ENCODE measurements around the gene DLD.
"Not testable (repeated sequence)": the region's sequence is repeated elsewhere in the genome, so short reads cannot be mapped to it uniquely, and the experiment has no call there.

Gene DLD

DNA sequence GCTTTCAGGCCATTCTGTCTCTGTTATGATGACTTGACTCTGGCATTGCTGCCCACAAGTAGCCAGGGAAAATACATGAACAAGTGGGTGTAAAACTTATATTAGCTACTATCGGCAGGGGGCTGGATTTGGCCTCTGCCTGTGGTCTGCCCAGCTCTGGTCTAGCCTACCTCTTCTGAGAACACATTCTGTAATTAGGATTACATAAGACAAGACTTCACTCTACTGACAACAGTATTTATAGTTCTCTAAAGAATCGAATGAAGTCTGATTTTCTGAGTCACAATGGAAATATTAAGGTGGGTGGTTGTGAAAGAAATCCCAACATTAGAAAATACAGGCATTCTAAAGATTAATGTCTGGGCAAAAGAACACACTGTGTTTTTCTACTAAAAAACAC is 55.5 kb downstream of the DLD start:
- peak; percentile 70 for DNase-seq

- no peak for DNase-seq
Measured at GRCh38 chr7:107946881-107947280, 55.9 kb downstream of the DLD start.

DNA sequence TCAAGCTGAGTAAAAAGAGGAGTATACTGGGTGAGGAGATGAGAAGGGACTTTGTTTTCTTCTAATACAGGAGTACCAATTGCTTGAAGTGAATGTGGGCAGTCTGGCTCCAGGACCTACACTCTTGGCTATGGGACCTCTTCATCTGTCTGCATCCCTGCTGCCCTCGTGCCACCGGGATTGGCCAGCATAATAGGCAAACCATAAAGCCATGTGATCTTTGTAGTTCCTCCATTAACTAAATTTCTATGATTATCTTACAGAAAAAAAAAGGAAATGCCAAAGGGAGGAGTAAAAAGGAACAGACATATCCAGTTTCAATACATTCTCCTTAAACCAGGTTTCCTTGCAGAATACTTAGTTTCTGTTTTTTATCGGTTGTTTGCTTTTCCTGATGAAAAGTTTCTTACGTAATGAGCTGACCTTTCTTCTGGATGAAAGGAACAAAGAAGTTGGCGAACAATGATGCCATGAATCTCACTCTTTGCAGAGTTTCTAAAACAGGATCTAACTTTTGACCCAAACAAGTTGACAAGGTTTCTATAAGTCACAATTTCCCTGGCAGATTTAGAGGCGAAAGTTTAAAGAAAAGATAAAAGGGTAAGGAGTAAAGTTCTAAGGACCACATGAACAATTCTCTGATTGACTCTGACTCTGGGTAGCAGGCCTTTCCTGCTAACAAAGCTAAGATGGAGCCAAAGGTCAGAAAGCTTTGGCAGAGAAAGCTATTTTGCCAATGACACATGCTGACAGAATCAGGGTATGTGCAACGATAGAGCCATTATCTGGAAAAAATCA is 57.9 kb downstream of the DLD start:
- DNase-seq: peak; percentile 84

GRCh38 chr7:107949443-107949935 is 58.5 kb downstream of the DLD start:
- DNase-seq: no peak

DNA sequence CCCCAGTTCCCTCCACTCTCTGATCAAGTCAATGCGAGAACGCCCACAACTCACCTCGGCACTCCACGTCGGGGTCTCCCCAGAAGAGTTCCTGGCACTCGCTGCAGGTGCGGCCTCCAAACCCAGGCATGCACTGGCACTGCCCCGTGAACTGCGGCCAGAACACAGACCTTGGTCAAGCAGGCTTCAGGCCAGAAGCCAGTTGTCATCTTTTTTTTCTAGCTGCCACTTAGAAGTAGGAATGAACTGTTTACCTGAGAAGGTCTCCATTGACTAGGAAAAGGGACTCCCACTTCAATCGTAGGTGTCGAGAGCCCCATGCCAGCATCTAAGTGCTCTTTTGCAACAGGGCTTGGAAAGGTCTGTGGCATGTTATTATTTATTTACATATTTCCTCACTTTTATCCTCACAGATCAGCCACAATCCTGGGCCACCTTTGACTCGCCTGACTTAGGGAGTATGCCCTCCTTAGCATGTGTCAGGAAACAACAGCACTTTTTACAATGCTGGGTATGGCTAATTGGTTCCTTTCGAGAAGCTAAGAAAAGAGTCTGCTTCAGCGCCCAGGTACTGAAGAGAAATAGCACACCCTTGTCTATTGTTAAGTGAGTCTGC is 60.3 kb downstream of the DLD start:
- no peak for DNase-seq

DNA sequence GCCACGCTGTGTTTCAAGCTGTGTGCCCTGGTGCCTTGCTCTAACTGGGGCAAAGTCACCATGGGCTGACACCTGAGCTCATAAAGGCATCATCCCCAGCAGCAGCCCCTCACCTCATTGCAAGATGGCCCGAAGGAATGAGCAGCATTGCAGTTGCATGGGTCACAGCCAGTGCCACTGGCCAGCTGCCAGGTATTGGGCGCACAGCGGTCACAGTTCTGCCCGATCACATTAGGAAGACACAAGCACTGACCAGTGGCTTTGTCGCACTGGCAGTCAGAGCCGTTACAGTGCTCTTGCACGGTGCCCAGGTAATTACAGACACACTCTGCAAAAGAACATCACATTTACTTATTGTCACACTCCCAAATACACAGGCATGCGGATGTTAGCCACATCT is 60.9 kb downstream of the DLD start:
- DNase-seq: no peak

- DNase-seq: no peak
Measured at GRCh38 chr7:107953265-107953923, 62.4 kb downstream of the DLD start.

- DNase-seq: peak; percentile 30
Measured at GRCh38 chr7:107953924-107954303, 62.9 kb downstream of the DLD start.

DNA sequence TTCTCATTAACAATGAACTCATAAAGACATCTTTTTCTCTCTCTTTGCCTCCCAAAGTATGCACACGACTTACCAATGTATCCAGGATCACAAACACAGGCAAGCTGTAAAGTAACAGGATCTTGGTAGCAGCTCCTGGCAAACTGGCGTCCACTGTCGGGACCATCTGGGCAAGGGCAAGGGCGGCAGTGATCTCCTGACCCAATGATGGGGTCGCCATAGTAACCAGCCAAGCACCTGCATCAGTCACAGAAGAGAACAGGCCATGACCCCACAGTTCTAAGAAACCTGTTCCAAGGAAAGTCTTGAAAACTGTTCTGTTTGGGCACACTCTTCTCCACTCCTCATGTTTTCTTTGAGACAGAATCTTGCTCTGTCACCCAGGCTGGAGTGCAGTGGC is 64.4 kb downstream of the DLD start:
- DNase-seq: no peak

DNA sequence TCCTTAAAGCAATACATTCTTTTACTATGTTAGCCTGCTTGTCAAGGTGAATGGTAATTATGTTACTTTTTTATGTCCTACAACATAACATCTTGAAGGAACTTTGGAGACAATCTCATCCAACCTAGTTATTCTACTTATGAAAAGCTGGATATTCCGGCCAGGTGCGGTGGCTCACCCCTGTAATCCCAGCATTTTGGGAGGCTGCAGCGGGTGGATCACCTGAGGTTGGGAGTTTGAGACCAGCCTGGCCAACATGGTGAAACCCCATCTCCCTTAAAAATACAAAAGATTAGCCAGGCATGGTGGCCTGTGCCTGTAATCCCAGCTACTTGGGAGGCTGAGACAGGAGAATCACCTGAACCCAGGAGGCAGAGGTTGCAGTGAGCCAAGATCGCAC is 66.0 kb downstream of the DLD start:
- not testable (repeated sequence) for DNase-seq

DNA sequence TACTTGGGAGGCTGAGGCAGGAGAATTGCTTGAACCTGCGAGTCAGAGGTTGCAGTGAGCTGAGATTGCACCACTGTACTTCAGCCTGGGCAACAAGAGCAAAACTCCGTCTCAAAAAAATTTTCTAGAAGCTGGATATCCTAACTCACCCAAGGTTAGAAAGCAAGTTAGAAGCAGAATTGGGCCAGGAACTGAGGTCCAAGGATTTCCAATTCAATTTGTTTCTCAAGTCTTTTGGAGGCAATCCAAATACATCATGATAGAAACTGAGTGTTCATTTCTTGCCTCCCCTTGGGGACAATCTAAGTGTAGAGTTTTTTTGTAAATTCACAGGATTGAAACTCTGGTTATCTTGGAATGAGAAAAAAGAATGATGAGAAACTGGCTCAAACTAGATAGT is 66.5 kb downstream of the DLD start:
- DNase-seq: no peak

GRCh38 chr7:107958764-107959526 is 68.0 kb downstream of the DLD start:
- DNase-seq: peak; percentile 87

- no peak for DNase-seq
Measured at GRCh38 chr7:107959527-107959898, 68.5 kb downstream of the DLD start.

- DNase-seq: no peak
Measured at GRCh38 chr7:107960272-107960671, 69.3 kb downstream of the DLD start.

DNA sequence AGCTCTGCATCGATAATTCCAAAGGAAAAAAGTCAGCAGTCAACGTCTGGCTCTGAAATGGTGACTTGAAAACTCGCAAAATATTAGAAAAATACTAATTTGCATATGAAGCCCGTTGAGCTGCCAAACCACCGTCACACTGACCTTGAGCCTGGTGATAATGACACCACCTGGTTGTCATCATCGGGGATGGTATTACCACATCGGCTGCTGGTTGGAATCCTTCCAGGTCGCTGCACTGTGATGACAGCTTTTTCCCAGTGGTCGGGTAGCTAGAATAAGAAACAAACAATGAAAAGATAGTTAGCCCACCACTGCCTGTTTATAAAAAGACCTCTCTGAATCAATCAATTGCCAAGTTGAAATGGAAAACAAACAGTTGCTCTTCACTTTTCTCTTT is 70.4 kb downstream of the DLD start:
- DNase-seq: no peak

DNA sequence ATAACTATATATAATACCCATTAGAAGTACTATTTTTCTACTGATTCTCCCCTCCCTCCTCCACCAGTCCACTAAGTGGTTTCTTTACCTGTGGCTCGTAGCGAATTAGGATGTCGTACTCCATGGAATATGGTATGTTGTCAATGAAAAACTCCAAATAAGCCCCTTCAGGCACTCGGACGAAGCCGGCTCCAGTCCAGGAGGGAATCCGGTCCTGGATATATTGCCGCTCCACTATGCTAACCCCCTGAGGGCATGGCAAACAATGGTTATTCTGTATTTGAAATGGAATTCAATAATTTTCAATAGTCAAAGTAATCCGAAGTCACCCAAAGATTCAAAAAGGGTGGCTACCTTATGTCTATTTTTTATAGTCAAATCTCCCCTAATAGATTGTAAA is 71.8 kb downstream of the DLD start:
- no peak for DNase-seq

DNA sequence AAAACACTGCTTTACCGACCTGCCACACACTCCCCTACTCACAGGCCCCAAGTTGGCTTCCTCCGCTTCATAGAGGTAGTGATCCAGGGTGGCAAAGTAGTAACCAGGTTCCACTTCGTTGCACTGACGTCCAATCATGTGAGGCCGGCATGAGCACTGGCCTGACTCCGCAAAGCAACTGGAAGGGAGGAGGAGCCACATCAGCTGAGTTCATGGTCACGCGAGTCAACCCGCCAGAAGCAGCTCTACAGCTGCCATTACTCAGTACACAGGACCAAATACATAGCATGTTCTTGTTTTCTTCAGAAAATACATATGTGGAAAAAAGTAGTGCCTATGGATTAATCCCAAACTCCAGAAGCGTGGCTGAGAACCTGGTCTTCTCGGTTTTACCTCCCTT is 73.5 kb downstream of the DLD start:
- DNase-seq: no peak

GRCh38 chr7:107966711-107967110 is 75.7 kb downstream of the DLD start:
- DNase-seq: peak; percentile 79

GRCh38 chr7:107967420-107967819 is 76.4 kb downstream of the DLD start:
- no peak for DNase-seq

DNA sequence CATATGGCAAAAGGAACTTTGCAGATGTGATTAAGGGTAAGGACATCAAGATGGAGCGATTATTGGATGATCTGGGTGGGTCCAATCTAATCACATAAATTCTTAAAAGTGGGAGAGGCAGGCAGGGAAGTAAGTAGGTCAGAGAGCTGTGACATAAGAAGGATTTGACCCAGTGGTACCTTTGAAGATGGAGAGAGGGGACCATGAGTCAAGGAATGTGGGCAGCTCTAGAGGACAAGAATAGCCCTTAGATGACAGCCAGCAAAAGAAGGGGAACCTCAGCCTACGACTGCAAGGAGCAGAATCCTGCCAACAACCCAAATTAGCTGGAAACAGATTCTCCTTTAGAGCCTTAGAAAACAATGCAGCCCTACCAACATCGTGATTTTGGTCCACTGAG is 77.5 kb downstream of the DLD start:
- no peak for DNase-seq

DNA sequence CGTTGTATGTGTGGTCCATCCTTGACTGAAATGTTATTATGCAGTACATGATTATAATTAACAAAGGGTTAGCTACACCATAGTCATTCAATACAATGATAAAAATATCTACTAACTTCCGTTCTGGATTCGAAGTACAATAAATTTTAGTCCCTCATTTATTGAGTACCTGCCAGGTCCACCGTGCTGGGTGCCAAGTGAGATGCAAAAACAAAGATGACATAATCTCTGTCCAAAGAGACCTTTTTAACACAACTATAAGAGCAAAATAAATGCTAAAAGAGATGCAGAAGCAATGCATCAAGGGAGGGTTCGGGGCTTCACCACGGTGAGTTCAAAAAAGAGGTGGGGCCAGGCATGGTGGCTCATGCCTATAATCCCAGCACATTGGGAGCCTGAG is 78.9 kb downstream of the DLD start:
- DNase-seq: no peak

Data from fibroblast of skin of abdomen (primary cell).